ENCODE measurements around the gene ATP8A2.

Gene ATP8A2

GRCh38 chr13:26022538-26023292, 650.9 kb downstream of the ATP8A2 start:
- peaks cover 0 to 9% of the 10 kb centered on the region in 2 donors for H3K9me3 Mint-ChIP-seq
- H3K27ac Mint-ChIP-seq, result no peak overlapping the region
- DNase-seq (no peak), ATAC-seq (peak; percentile 20)
- no peaks in the 10 kb centered on the region for H3K27me3 Mint-ChIP-seq
- H3K4me3 Mint-ChIP-seq, result no peak overlapping the region
- H3K4me1 Mint-ChIP-seq, result peaks cover 33% of the 10 kb centered on the region

- Mint-ChIP-seq H3K9me3 (peaks cover 0 to 9% of the 10 kb centered on the region in 2 donors), H3K27me3 (no peaks in the 10 kb centered on the region), H3K4me1 (peaks cover 21% of the 10 kb centered on the region), H3K4me3 (no peak overlapping the region), H3K27ac (no peak overlapping the region)
- ATAC-seq (no peak), DNase-seq (no peak)
Measured at GRCh38 chr13:26024558-26024957, 652.8 kb downstream of the ATP8A2 start.

- no peak for DNase-seq
- Mint-ChIP-seq H3K27me3 (no peaks in the 10 kb centered on the region), H3K4me3 (no peak overlapping the region), H3K4me1 (peaks cover 16% of the 10 kb centered on the region), H3K27ac (no peak overlapping the region), H3K9me3 (peaks cover 0 to 9% of the 10 kb centered on the region in 2 donors)
- ATAC-seq, result no peak
Measured at GRCh38 chr13:26025196-26025595, 653.4 kb downstream of the ATP8A2 start.

- Mint-ChIP-seq H3K27ac (no peak overlapping the region), H3K4me3 (no peak overlapping the region), H3K27me3 (no peaks in the 10 kb centered on the region), H3K4me1 (peaks cover 10% of the 10 kb centered on the region), H3K9me3 (peaks cover 0 to 5% of the 10 kb centered on the region in 2 donors)
- ATAC-seq (no peak), DNase-seq (no peak)
Measured at GRCh38 chr13:26025771-26026170, 654.0 kb downstream of the ATP8A2 start.

- DNase-seq (no peak), ATAC-seq (no peak)
- H3K27ac Mint-ChIP-seq, result no peak overlapping the region
- H3K4me1 Mint-ChIP-seq, result peaks cover 6% of the 10 kb centered on the region
- peaks cover 0 to under 1% of the 10 kb centered on the region in 2 donors for H3K9me3 Mint-ChIP-seq
- H3K27me3 Mint-ChIP-seq, result no peaks in the 10 kb centered on the region
- no peak overlapping the region for H3K4me3 Mint-ChIP-seq
Measured at GRCh38 chr13:26026211-26026610, 654.4 kb downstream of the ATP8A2 start.

DNA sequence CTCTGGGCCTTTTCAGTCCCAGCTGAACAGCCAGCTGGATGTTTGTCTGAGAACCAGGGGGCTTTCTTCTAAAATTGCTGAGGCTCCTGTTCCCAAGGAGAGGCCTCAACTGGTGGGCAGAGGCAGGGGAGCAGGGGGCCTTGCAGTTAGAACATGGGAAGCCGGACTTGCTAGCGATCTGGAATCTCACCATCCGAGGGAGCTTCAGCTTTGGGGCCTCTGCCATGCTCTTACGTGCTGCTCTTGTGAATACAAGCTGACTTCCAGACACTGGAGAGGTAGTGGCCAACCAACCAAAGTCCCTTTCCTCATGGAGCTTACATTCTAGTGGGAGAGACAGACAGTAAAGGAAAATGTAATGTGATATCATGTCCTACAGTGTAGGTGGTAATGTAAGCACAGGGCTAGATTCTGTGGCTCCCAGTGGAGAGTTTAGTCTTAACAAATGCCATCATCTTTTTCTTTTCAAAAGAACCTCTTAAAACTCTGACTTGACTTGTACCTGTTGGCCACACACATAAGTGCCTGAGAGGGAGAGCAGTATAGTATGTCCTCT, 657.9 kb downstream of the ATP8A2 start:
- ATAC-seq (no peak), DNase-seq (no peak)
- H3K4me1 Mint-ChIP-seq, result no peaks in the 10 kb centered on the region
- H3K27ac Mint-ChIP-seq, result no peak overlapping the region
- no peak overlapping the region for H3K4me3 Mint-ChIP-seq
- no peaks in the 10 kb centered on the region for H3K27me3 Mint-ChIP-seq
- H3K9me3 Mint-ChIP-seq, result no peaks in the 10 kb centered on the region

DNA sequence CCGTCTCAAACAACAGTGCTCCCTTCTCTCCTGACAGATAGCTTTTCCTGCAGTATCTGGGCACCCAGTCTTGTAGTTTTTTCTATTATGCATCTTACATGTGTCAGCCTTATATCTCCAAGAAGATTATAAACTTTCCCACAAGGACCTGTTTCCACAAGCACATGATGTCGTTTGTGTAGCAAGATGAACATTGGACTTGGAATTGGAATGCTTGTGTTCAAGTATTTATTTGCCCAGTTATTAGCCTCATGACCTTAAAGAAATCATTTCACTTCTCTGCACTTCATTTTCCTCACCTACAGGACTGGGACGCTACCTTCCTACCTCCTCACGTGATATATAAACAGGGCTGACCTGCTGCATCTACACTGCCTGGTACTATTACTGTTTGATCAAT, 658.6 kb downstream of the ATP8A2 start:
- DNase-seq (no peak), ATAC-seq (no peak)
- no peaks in the 10 kb centered on the region for H3K9me3 Mint-ChIP-seq
- no peaks in the 10 kb centered on the region for H3K27me3 Mint-ChIP-seq
- H3K4me3 Mint-ChIP-seq, result no peak overlapping the region
- no peaks in the 10 kb centered on the region for H3K4me1 Mint-ChIP-seq
- H3K27ac Mint-ChIP-seq, result no peak overlapping the region

GRCh38 chr13:26034018-26034417, 662.2 kb downstream of the ATP8A2 start:
- Mint-ChIP-seq H3K4me1 (no peaks in the 10 kb centered on the region), H3K27ac (peak overlapping the region in 1 of 2 donors; percentile 72), H3K9me3 (no peaks in the 10 kb centered on the region), H3K27me3 (no peaks in the 10 kb centered on the region), H3K4me3 (no peak overlapping the region)
- ATAC-seq (no peak), DNase-seq (no peak)

DNA sequence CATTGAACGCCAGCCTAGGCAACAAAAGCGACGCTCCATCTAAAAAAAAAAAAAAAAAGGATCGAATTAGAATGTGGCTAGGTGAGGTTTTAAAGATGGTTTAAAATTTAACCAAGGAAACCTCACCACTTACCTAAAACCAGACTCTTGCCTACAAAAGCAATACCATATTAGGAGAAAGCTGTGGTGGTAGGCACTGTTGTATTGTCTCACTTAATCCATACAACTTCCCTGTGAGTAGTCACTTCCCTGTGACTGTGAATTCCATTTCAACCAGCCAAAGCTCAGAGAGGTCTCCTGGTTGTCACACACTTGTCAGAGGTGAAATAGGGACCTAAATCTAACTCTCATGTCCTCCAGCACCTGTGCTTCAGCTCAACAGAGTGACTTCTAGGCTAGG, 664.6 kb downstream of the ATP8A2 start:
- H3K4me3 Mint-ChIP-seq, result no peak overlapping the region
- no peaks in the 10 kb centered on the region for H3K9me3 Mint-ChIP-seq
- H3K4me1 Mint-ChIP-seq, result no peaks in the 10 kb centered on the region
- H3K27ac Mint-ChIP-seq, result no peak overlapping the region
- DNase-seq (no peak), ATAC-seq (no peak)
- no peaks in the 10 kb centered on the region for H3K27me3 Mint-ChIP-seq

GRCh38 chr13:26037302-26037701, 665.5 kb downstream of the ATP8A2 start:
- DNase-seq, result peak in 1 of 2 donors; percentile 44
- no peak overlapping the region for H3K27ac Mint-ChIP-seq
- peak; percentile 72 for ATAC-seq
- no peaks in the 10 kb centered on the region for H3K4me1 Mint-ChIP-seq
- no peaks in the 10 kb centered on the region for H3K27me3 Mint-ChIP-seq
- no peaks in the 10 kb centered on the region for H3K9me3 Mint-ChIP-seq
- H3K4me3 Mint-ChIP-seq, result no peak overlapping the region

- H3K4me1 Mint-ChIP-seq, result no peaks in the 10 kb centered on the region
- ATAC-seq (no peak), DNase-seq (no peak)
- H3K9me3 Mint-ChIP-seq, result no peaks in the 10 kb centered on the region
- H3K27me3 Mint-ChIP-seq, result no peaks in the 10 kb centered on the region
- H3K4me3 Mint-ChIP-seq, result no peak overlapping the region
- H3K27ac Mint-ChIP-seq, result peak overlapping the region in 1 of 2 donors; percentile 63
Measured at GRCh38 chr13:26038931-26039475, 667.2 kb downstream of the ATP8A2 start.

- peak overlapping the region in 1 of 2 donors; percentile 40 for H3K27ac Mint-ChIP-seq
- DNase-seq (no peak), ATAC-seq (no peak)
- no peak overlapping the region for H3K4me3 Mint-ChIP-seq
- peaks cover 12% of the 10 kb centered on the region for H3K4me1 Mint-ChIP-seq
- H3K27me3 Mint-ChIP-seq, result no peaks in the 10 kb centered on the region
- H3K9me3 Mint-ChIP-seq, result no peaks in the 10 kb centered on the region
Measured at GRCh38 chr13:26041444-26041843, 669.7 kb downstream of the ATP8A2 start.

DNA sequence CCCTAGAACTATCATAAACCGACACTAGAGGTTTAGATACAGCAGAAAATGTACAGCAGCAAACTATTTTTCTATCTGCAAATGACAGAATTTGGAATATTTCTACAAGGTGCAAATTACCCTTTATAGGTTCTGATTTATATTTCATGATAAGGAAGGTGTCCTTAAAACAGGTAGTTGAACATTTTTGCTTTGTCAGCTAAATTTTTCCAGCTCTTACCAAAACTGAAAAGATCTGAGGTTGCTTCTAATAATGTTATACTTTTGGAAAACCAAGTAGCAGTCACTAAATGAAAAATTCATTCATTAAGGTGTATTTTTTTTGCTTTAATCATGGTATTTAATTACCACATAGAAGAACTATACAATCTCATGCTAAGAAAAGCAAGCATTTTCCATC, 671.0 kb downstream of the ATP8A2 start:
- ATAC-seq (no peak), DNase-seq (no peak)
- Mint-ChIP-seq H3K27ac (no peak overlapping the region), H3K4me3 (no peak overlapping the region), H3K9me3 (no peaks in the 10 kb centered on the region), H3K27me3 (no peaks in the 10 kb centered on the region), H3K4me1 (peaks cover 12% of the 10 kb centered on the region)

DNA sequence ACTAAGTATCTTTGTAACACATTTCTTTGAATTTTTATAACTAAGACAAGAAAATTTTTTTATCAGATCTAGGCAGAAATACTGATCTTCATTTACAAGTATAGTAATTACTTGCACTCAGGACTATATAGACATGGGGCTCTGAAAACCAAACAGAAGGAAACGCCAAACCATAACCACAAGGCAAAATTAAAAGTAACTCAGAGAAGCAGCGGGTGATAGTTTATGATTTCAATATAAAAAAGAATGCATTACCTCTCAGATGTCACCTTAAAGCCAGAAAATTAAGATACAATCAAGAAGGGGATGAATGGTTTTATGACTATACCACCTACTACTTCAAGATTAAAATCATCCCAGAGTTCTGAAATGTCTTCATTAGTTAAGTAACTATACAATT, 673.4 kb downstream of the ATP8A2 start:
- Mint-ChIP-seq H3K27me3 (peaks cover 12% of the 10 kb centered on the region), H3K4me1 (peaks cover 23% of the 10 kb centered on the region), H3K4me3 (peak overlapping the region in 1 of 2 donors; percentile 11), H3K27ac (no peak overlapping the region), H3K9me3 (no peaks in the 10 kb centered on the region)
- DNase-seq, result no peak
- no peak for ATAC-seq

GRCh38 chr13:26046639-26047038, 674.9 kb downstream of the ATP8A2 start:
- Mint-ChIP-seq H3K4me3 (no peak overlapping the region), H3K27me3 (peaks cover 24% of the 10 kb centered on the region), H3K27ac (no peak overlapping the region), H3K4me1 (peaks cover 34% of the 10 kb centered on the region), H3K9me3 (no peaks in the 10 kb centered on the region)
- no peak for ATAC-seq
- no peak for DNase-seq

DNA sequence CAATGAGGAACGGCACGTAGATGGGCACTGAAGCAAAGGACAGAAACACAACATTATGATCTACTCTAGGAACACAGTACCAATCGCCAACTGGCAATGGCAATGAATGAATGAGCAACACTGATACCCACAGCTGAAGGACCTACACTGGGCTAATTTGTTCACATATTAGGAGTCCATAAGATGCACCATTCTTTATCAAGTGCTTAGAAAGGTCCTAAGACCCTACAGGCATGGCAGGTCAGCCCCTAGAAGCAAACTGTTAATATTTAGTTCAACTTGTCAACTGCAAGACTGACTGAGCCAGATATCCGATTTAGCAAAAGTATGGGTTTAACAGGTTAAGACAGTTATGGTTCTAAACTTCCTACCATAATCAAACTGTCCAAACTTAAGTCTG, 675.3 kb downstream of the ATP8A2 start:
- Mint-ChIP-seq H3K9me3 (no peaks in the 10 kb centered on the region), H3K4me1 (peaks cover 35% of the 10 kb centered on the region), H3K4me3 (no peak overlapping the region), H3K27ac (no peak overlapping the region), H3K27me3 (peaks cover 24% of the 10 kb centered on the region)
- DNase-seq (no peak), ATAC-seq (no peak)
